ENCODE measurements around the gene NAPG.

DNA sequence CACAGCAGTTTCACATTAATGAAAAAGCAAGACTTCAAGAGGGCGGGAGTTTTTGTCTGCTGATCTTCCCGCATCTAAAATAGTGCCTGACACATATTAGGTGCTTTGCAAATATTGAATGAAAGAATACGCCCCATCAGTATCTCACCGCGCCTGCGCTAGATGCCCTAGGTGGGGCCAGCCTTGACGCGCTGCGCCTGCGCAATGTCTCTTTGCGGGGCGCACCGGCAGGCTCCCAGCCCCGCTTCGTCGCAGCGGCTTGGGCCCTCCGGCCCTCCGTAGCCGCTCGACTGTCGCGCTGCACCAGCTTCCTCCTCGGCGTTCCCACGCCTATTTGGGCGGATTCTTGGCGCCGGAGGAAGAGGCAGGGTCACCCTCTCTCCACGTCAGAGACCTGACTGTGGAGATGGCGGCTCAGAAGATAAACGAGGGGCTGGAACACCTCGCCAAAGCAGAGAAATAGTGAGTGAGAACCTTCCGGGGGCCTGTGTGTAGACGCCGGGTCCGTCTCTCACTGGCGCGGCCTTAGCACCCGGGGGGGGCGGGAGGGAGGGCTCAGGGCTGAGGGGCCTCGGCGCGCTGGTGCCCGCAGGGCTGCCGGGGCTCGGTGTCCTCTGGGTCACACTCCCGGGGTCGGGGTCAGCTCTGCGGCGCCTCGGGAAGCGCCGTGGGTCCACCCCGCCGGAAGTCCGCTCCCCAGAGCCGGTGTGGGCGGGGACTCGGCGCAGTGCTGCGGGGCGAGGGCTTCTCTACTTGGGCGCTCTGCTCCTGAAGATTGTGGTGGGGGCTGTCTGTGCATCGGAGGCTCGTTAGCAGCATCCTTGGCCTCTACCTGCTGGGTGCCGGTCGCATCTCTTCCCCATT, at the start of gene NAPG:
- no peak for TF ChIP-seq CTCF (IDR thresholded peaks at IDR 0.05; ENCODE audit: extremely low read depth in 1 of 2, insufficient read depth in 1 of 2, low read depth in 1 of 2, low read length in 2 of 2)
- no peak for TF ChIP-seq EZH2 (IDR thresholded peaks at IDR 0.05; ENCODE audit: borderline replicate concordance, low read depth, low read length, severe bottlenecking)
